Smooth muscle cell (in vitro differentiated cells): ENCODE data around the gene KRTAP2-2. TPM values are rescaled to one million over a fixed set of nuclear protein-coding genes. Genes with fewer than 3 reads are reported as not detected.
"Not testable (repeated sequence)": the region's sequence is repeated elsewhere in the genome, so short reads cannot be mapped to it uniquely, and the experiment has no call there.

ENCODE experiments used
- DNase-seq: peaks from one replicate; lab custom pipeline; 2025; ENCODE audit not compliant: unreplicated experiment; lab: John Stamatoyannopoulos, UW
- H2AFZ ChIP-seq: fragments of 200-600 bp; sonication (generic); 2 replicates; pipeline ENCODE4 v1.6.0; 2016; ENCODE audit warnings: antibody characterized with exemption, low read depth, mild to moderate bottlenecking
- H3F3A ChIP-seq: fragments of 200-600 bp; sonication (generic); 2 replicates; pipeline ENCODE4 v1.6.0; 2017; ENCODE audit warnings: antibody characterized with exemption, low read depth
- H3K27ac ChIP-seq: fragments of 200-600 bp; sonication (generic); 2 replicates; pipeline ENCODE4 v1.5.1; 2016; ENCODE audit warnings: low read depth, mild to moderate bottlenecking
- H3K27me3 ChIP-seq: fragments of 200-600 bp; sonication (generic); 2 replicates; pipeline ENCODE4 v1.6.1; 2016; ENCODE audit warnings: low read depth, mild to moderate bottlenecking
- H3K36me3 ChIP-seq: fragments of 200-600 bp; sonication (generic); 2 replicates; pipeline ENCODE4 v1.5.1; 2016; ENCODE audit warnings: low read depth
- H3K4me1 ChIP-seq: fragments of 200-600 bp; sonication (generic); 2 replicates; pipeline ENCODE4 v1.5.1; 2016; ENCODE audit warnings: low read depth
- H3K4me2 ChIP-seq: fragments of 200-600 bp; sonication (generic); 2 replicates; pipeline ENCODE4 v1.6.0; 2016; ENCODE audit warnings: mild to moderate bottlenecking
- H3K4me3 ChIP-seq: fragments of 200-600 bp; sonication (generic); 2 replicates; pipeline ENCODE4 v1.5.1; 2016; ENCODE audit warnings: mild to moderate bottlenecking
- H3K79me2 ChIP-seq: fragments of 200-600 bp; sonication (generic); 2 replicates; pipeline ENCODE4 v1.6.0; 2016; ENCODE audit warnings: low read depth, mild to moderate bottlenecking
- H3K9ac ChIP-seq: fragments of 200-600 bp; sonication (generic); 2 replicates; pipeline ENCODE4 v1.6.0; 2016; ENCODE audit warnings: low read depth
- H3K9me3 ChIP-seq: fragments of 200-600 bp; sonication (generic); replicated peaks from 2 replicates; pipeline ENCODE4 v1.5.1; 2016; ENCODE audit warnings: low read depth
- H4K20me1 ChIP-seq: fragments of 200-600 bp; sonication (generic); 2 replicates; pipeline ENCODE4 v1.6.0; 2016; ENCODE audit warnings: low read depth
- CTCF ChIP-seq: fragments of 200-600 bp; sonication (generic); IDR thresholded peaks from 2 replicates; pipeline ENCODE4 v1.5.1; 2017; ENCODE audit warnings: borderline replicate concordance, mild to moderate bottlenecking, antibody characterized with exemption; ENCODE audit not compliant: insufficient read depth, poor library complexity, severe bottlenecking
- WGBS: methylation state at CpG from one replicate; pipeline ENCODE4 v1.1.7; 2016; ENCODE audit warnings: low lambda C conversion rate; 5-methylcytosine and 5-hydroxymethylcytosine counted together
- polyA plus RNA-seq: library from polyadenylated mRNA; unstranded; fragments of >200 nt; fragmentation: Nextera tagmentation; extraction: Ambion mirVana; gene quantifications from 2 replicates; pipeline ENCODE4 v1.2.1, GENCODE V29; 2016
- total RNA-seq: library from RNA; depleted of rRNA; stranded (reverse); fragments of >200 nt; gene quantifications from 2 replicates; pipeline ENCODE4 v1.2.3, GENCODE V29; 2014

KRTAP2-2 gene
- total and polyA plus RNA-seq, 2 experiments from 2014 or later, result not detected

- peak overlapping the region; percentile 39 for H3K27ac ChIP-seq
- H3K79me2 ChIP-seq, result no peaks in the 10 kb centered on the region
- TF ChIP-seq CTCF, result no peak
- no peaks in the 10 kb centered on the region for H3F3A ChIP-seq
- no peaks in the 10 kb centered on the region for H3K36me3 ChIP-seq
- 72% methylated on average over 6 of the region's 6 CpGs for WGBS
- no peak overlapping the region for H3K9ac ChIP-seq
- H2AFZ ChIP-seq, result no peak overlapping the region
- peaks cover 4% of the 10 kb centered on the region for H3K4me1 ChIP-seq
- no peak overlapping the region for H3K4me3 ChIP-seq
- no peaks in the 10 kb centered on the region for H3K9me3 ChIP-seq
- no peak for DNase-seq
- H3K27me3 ChIP-seq, result no peaks in the 10 kb centered on the region
- no peaks in the 10 kb centered on the region for H4K20me1 ChIP-seq
- H3K4me2 ChIP-seq, result peak overlapping the region; percentile 61
These were observed 43.5 kb upstream of the KRTAP2-2 start for GRCh38 chr17:41098481-41098880.

- Histone ChIP-seq H3K27me3 (no peaks in the 10 kb centered on the region), H3K9me3 (no peaks in the 10 kb centered on the region), H2AFZ (no peak within 1 kb of the TSS), H3K4me3 (no peak within 1 kb of the TSS), H4K20me1 (no peaks in the 10 kb centered on the region), H3K9ac (no peak within 1 kb of the TSS), H3K4me1 (peaks cover 4% of the 10 kb centered on the region), H3K4me2 (peak within 1 kb of the TSS; percentile 61), H3F3A (no peaks in the 10 kb centered on the region), H3K36me3 (no peaks in the 10 kb centered on the region), H3K27ac (peak within 1 kb of the TSS; percentile 62), H3K79me2 (no peaks in the 10 kb centered on the region)
- WGBS, result 85% methylated on average over 4 of the region's 4 CpGs
- DNase-seq, result no peak
- no peak for TF ChIP-seq CTCF
These were observed 43.0 kb upstream of the KRTAP2-2 start, which contains the start of gene KRTAP4-8 for GRCh38 chr17:41098042-41098441. Gene KRTAP4-8, minus strand, starts transcription at chr17:41098142. Its CDS starts 58 bp downstream, at chr17:41098084.

GRCh38 chr17:41096055-41096454, 41.0 kb upstream of the KRTAP2-2 start:
- H3K4me2 ChIP-seq, result no peak overlapping the region
- H3K27ac ChIP-seq, result no peak overlapping the region
- WGBS, result 92% methylated on average over 7 of the region's 7 CpGs
- no peak for DNase-seq
- no peaks in the 10 kb centered on the region for H3K27me3 ChIP-seq
- no peaks in the 10 kb centered on the region for H3K36me3 ChIP-seq
- H3K9ac ChIP-seq, result no peak overlapping the region
- no peaks in the 10 kb centered on the region for H3K79me2 ChIP-seq
- no peak for TF ChIP-seq CTCF
- no peaks in the 10 kb centered on the region for H3F3A ChIP-seq
- no peak overlapping the region for H3K4me3 ChIP-seq
- H3K9me3 ChIP-seq, result no peaks in the 10 kb centered on the region
- H3K4me1 ChIP-seq, result peaks cover 4% of the 10 kb centered on the region
- no peaks in the 10 kb centered on the region for H4K20me1 ChIP-seq
- H2AFZ ChIP-seq, result no peak overlapping the region

- 75% methylated on average over 4 of the region's 4 CpGs for WGBS
- not testable (repeated sequence) for H3F3A ChIP-seq, H3K4me1 ChIP-seq
These were observed 33.8 kb upstream of the KRTAP2-2 start for GRCh38 chr17:41088760-41089352.

GRCh38 chr17:41084100-41084856, 29.2 kb upstream of the KRTAP2-2 start, which contains the start of gene KRTAP4-7:
Gene KRTAP4-7, plus strand, starts transcription at chr17:41084150. Its CDS starts 57 bp downstream, at chr17:41084207.
- not testable (repeated sequence) for H2AFZ ChIP-seq, H3K36me3 ChIP-seq, H3K4me3 ChIP-seq, H3K79me2 ChIP-seq, H3K4me1 ChIP-seq, H3F3A ChIP-seq, H3K27me3 ChIP-seq, H3K9me3 ChIP-seq, H3K9ac ChIP-seq, H4K20me1 ChIP-seq, DNase-seq
- Histone ChIP-seq H3K27ac (peak within 1 kb of the TSS; percentile 57), H3K4me2 (peak within 1 kb of the TSS; percentile 68)
- WGBS, result 93% methylated on average over 14 of the region's 14 CpGs

More at GRCh38 chr17:41088760-41089352, 33.8 kb upstream of the KRTAP2-2 start:
- not testable (repeated sequence) for H4K20me1 ChIP-seq, H3K9ac ChIP-seq, H3K36me3 ChIP-seq, H3K27me3 ChIP-seq, H3K79me2 ChIP-seq, H3K27ac ChIP-seq, H2AFZ ChIP-seq, H3K4me3 ChIP-seq, DNase-seq, H3K9me3 ChIP-seq, H3K4me2 ChIP-seq

GRCh38 chr17:41083427-41083826, 28.4 kb upstream of the KRTAP2-2 start:
- not testable (repeated sequence) for H3K27ac ChIP-seq, H3K4me3 ChIP-seq, H3K9me3 ChIP-seq, H3K79me2 ChIP-seq, DNase-seq, H3K27me3 ChIP-seq, H3K9ac ChIP-seq, H3F3A ChIP-seq, H4K20me1 ChIP-seq, H3K36me3 ChIP-seq, H2AFZ ChIP-seq, H3K4me1 ChIP-seq
- H3K4me2 ChIP-seq, result peak overlapping the region; percentile 68
- 19% methylated on average over 2 of the region's 2 CpGs for WGBS
